H1 (cell line): ENCODE measurements around the gene PTPRO. TPM values are rescaled to one million over a fixed set of nuclear protein-coding genes. Genes with fewer than 3 reads are reported as not detected.

Experiments
- CTCF ChIA-PET: fragments of 300-600 bp; sonication (Branson Sonifier 250); formaldehyde crosslinking; loops from one replicate; lab custom pipeline; 2021; ENCODE audit not compliant: partially characterized antibody; lab: Charles Lee
- POLR2A ChIA-PET: fragments of 300-600 bp; sonication (Branson Sonifier 250); formaldehyde crosslinking; loops from one replicate; lab custom pipeline; 2021; ENCODE audit warnings: inconsistent platforms; ENCODE audit not compliant: partially characterized antibody; lab: Charles Lee
- DNase-seq, 2 experiments: peaks; one replicate each; pipeline versions ENCODE4 v3.0.0 to v3.0.0-alpha.2; 2010 to 2022; ENCODE audit warnings: low spot score in 2 of 2, low read depth in 1 of 2, mixed read lengths in 1 of 2
- FAIRE-seq: peaks from 2 replicates; lab custom pipeline; 2011; peaks lifted over from hg19 to GRCh38; lab: Jason Lieb, UNC
- H2AFZ ChIP-seq: 2 replicates; pipeline ENCODE4 v1.8.1; 2012; ENCODE audit warnings: low read length, inconsistent platforms
- H2AK5ac ChIP-seq: 2 replicates; pipeline ENCODE4 v1.6.1; 2013; ENCODE audit warnings: low read depth, low read length
- H2BK120ac ChIP-seq: replicated peaks from 2 replicates; pipeline ENCODE3; 2013; ENCODE audit warnings: low read depth, low read length, inconsistent platforms
- H2BK12ac ChIP-seq: 2 replicates; pipeline ENCODE4 v1.6.1; 2013; ENCODE audit warnings: low read depth, low read length
- H2BK15ac ChIP-seq: 2 replicates; pipeline ENCODE4 v1.6.1; 2013; ENCODE audit warnings: low read length
- H2BK20ac ChIP-seq: 2 replicates; pipeline ENCODE4 v1.6.1; 2013; ENCODE audit warnings: low read length
- H2BK5ac ChIP-seq: 2 replicates; pipeline ENCODE4 v1.6.1; 2013; ENCODE audit warnings: low read depth, low read length
- H3K14ac ChIP-seq: 2 replicates; pipeline ENCODE4 v1.6.1; 2013; ENCODE audit warnings: inconsistent platforms; ENCODE audit not compliant: insufficient read length
- H3K18ac ChIP-seq: 2 replicates; pipeline ENCODE4 v1.6.1; 2013; ENCODE audit warnings: low read length; ENCODE audit errors: extremely low read depth
- H3K23ac ChIP-seq: 2 replicates; pipeline ENCODE4 v1.6.1; 2013; ENCODE audit warnings: inconsistent platforms; ENCODE audit not compliant: insufficient read length
- H3K23me2 ChIP-seq: 2 replicates; pipeline ENCODE4 v1.6.1; 2013; ENCODE audit warnings: low read depth, low read length
- H3K27ac ChIP-seq: 2 replicates; pipeline ENCODE4 v1.6.1; 2011; ENCODE audit warnings: low read depth, low read length, inconsistent platforms
- H3K27me3 ChIP-seq, 4 experiments: replicated peaks in 1 of 4; 1 replicate in 1 of 4; 2 replicates in 3 of 4; pipeline versions ENCODE4 v1.6.1 to v1.8.1; 2011 to 2013; ENCODE audit warnings: low read length in 3 of 4, mild to moderate bottlenecking in 3 of 4, inconsistent platforms in 2 of 4, mixed read lengths in 2 of 4, moderate library complexity in 1 of 4; ENCODE audit not compliant: control insufficient read depth in 3 of 4, insufficient read depth in 3 of 4; ENCODE audit errors: extremely low read depth in 1 of 4
- H3K36me3 ChIP-seq, 4 experiments: 2 replicates each; pipeline versions ENCODE4 v1.6.1 to v1.8.1; 2011 to 2013; ENCODE audit warnings: mild to moderate bottlenecking in 4 of 4, low read length in 3 of 4, moderate library complexity in 2 of 4, control low read depth in 1 of 4, inconsistent platforms in 1 of 4; ENCODE audit not compliant: insufficient read depth in 4 of 4, control insufficient read depth in 2 of 4
- H3K4ac ChIP-seq: replicated peaks from 2 replicates; pipeline ENCODE3; 2013; ENCODE audit warnings: low read length, low read depth, mixed read lengths, inconsistent platforms; ENCODE audit not compliant: insufficient read length
- H3K4me1 ChIP-seq, 4 experiments: replicated peaks in 1 of 4; 1 replicate in 1 of 4; 2 replicates in 3 of 4; pipeline versions ENCODE4 v1.6.1 to v1.8.1; 2011 to 2013; ENCODE audit warnings: low read length in 3 of 4, inconsistent platforms in 2 of 4, mixed read lengths in 1 of 4; ENCODE audit not compliant: insufficient read depth in 4 of 4, control insufficient read depth in 3 of 4
- H3K4me2 ChIP-seq, 2 experiments: 2 replicates each; pipeline versions ENCODE4 v1.6.1 to v1.8.1; 2011 to 2013; ENCODE audit warnings: low read depth in 2 of 2, low read length in 2 of 2, control low read depth in 1 of 2, inconsistent platforms in 1 of 2, mild to moderate bottlenecking in 1 of 2; ENCODE audit not compliant: insufficient read depth in 1 of 2
- H3K4me3 ChIP-seq, 4 experiments: fragments of 200-600, 300-600 bp in 1 of 4; sonication (generic), shearing (Covaris generic), sonication (Bioruptor Twin) in 1 of 4; 2 replicates each; pipeline versions ENCODE4 v1.5.1 to v1.8.1; 2011 to 2016; ENCODE audit warnings: low read length in 4 of 4, low read depth in 3 of 4, control low read depth in 2 of 4, inconsistent platforms in 2 of 4, mild to moderate bottlenecking in 2 of 4, mixed read lengths in 1 of 4, moderate library complexity in 1 of 4; ENCODE audit not compliant: insufficient read depth in 2 of 4; ENCODE audit errors: extremely low read depth in 1 of 4
- H3K56ac ChIP-seq: replicated peaks from 2 replicates; pipeline ENCODE3; 2013; ENCODE audit warnings: low read depth, mild to moderate bottlenecking, mixed read lengths, low read length, inconsistent platforms; ENCODE audit not compliant: insufficient read length
- H3K79me1 ChIP-seq: 2 replicates; pipeline ENCODE4 v1.6.1; 2013; ENCODE audit warnings: low read depth, low read length, control low read depth
- H3K79me2 ChIP-seq, 2 experiments: 2 replicates each; pipeline versions ENCODE4 v1.6.1 to v1.8.1; 2012 to 2013; ENCODE audit warnings: low read length in 2 of 2, mild to moderate bottlenecking in 2 of 2, inconsistent platforms in 1 of 2; ENCODE audit not compliant: insufficient read depth in 2 of 2, control insufficient read depth in 1 of 2
- H3K9ac ChIP-seq, 4 experiments: replicated peaks in 1 of 4; 1 replicate in 1 of 4; 2 replicates in 3 of 4; pipeline versions ENCODE4 v1.6.1 to v1.8.1; 2011 to 2013; ENCODE audit warnings: low read depth in 3 of 4, low read length in 3 of 4, control low read depth in 2 of 4, mild to moderate bottlenecking in 2 of 4, moderate library complexity in 2 of 4, inconsistent platforms in 1 of 4; ENCODE audit errors: extremely low read depth in 1 of 4
- H3K9me3 ChIP-seq, 2 experiments: 2 replicates each; pipeline versions ENCODE4 v1.6.1 to v1.8.1; 2012 to 2013; ENCODE audit warnings: mild to moderate bottlenecking in 2 of 2, moderate library complexity in 2 of 2, control low read depth in 1 of 2, inconsistent platforms in 1 of 2, low read depth in 1 of 2, low read length in 1 of 2, mixed read lengths in 1 of 2; ENCODE audit not compliant: insufficient read depth in 2 of 2
- H4K20me1 ChIP-seq, 2 experiments: replicated peaks in 1 of 2; 2 replicates each; pipeline versions ENCODE3 to v1.8.1; 2011 to 2013; ENCODE audit warnings: inconsistent platforms in 2 of 2, low read length in 2 of 2, mild to moderate bottlenecking in 1 of 2; ENCODE audit not compliant: insufficient read depth in 2 of 2, control insufficient read depth in 1 of 2
- H4K5ac ChIP-seq: 2 replicates; pipeline ENCODE4 v1.6.1; 2013; ENCODE audit warnings: low read length, low read depth, mixed read lengths, inconsistent platforms; ENCODE audit not compliant: insufficient read length
- H4K8ac ChIP-seq: 2 replicates; pipeline ENCODE4 v1.8.0; 2013; ENCODE audit warnings: mild to moderate bottlenecking, moderate library complexity, low read length, inconsistent platforms; ENCODE audit not compliant: insufficient read depth; ENCODE audit errors: extremely low read depth
- H4K91ac ChIP-seq: replicated peaks from 2 replicates; pipeline ENCODE3; 2013; ENCODE audit warnings: low read length, mixed read lengths, inconsistent platforms; ENCODE audit not compliant: insufficient read length
- BACH1 ChIP-seq: IDR thresholded peaks from 2 replicates; pipeline ENCODE4 v1.6.1; 2012; ENCODE audit warnings: low read length, improper control_type of control experiment
- CBX8 ChIP-seq: fragments of 300-800, 300-1000 bp; sonication (generic); IDR thresholded peaks from 2 replicates; pipeline ENCODE4 v1.7.1; 2016; ENCODE audit warnings: low read depth, low read length, borderline replicate concordance
- CHD1 ChIP-seq: IDR thresholded peaks from 2 replicates; pipeline ENCODE4 v1.6.1; 2012; ENCODE audit warnings: low read depth, low read length, improper control_type of control experiment
- CREB1 ChIP-seq: IDR thresholded peaks from 2 replicates; pipeline ENCODE4 v1.6.1; 2012; ENCODE audit warnings: inconsistent platforms
- FOSL1 ChIP-seq: IDR thresholded peaks from 2 replicates; pipeline ENCODE4 v1.6.1; 2011; ENCODE audit warnings: mild to moderate bottlenecking, low read depth, low read length, moderate library complexity; ENCODE audit not compliant: insufficient read depth
- HDAC2 ChIP-seq, 2 experiments: fragments of 300-600 bp in 1 of 2; sonication (generic) in 1 of 2; IDR thresholded peaks; 2 replicates each; pipeline ENCODE4 v1.6.1; 2011 to 2012; ENCODE audit warnings: low read depth in 2 of 2, low read length in 2 of 2, mild to moderate bottlenecking in 2 of 2, moderate library complexity in 2 of 2, borderline replicate concordance in 1 of 2, inconsistent platforms in 1 of 2
- JUND ChIP-seq: IDR thresholded peaks from 2 replicates; pipeline ENCODE4 v1.6.1; 2011; ENCODE audit warnings: mild to moderate bottlenecking, improper control_type of control experiment, low read length
- PHF8 ChIP-seq: fragments of 200-600 bp; sonication (generic); conservative IDR thresholded peaks from 2 replicates; pipeline ENCODE4 v1.7.1; 2012; ENCODE audit warnings: low read depth, mild to moderate bottlenecking, inconsistent platforms, low read length, moderate library complexity
- POU5F1 ChIP-seq: IDR thresholded peaks from 2 replicates; pipeline ENCODE4 v1.6.1; 2011; ENCODE audit warnings: low read depth, mild to moderate bottlenecking, low read length, moderate library complexity
- SIRT6 ChIP-seq: IDR thresholded peaks from one replicate; pipeline ENCODE4 v1.7.1; 2012; ENCODE audit warnings: low read length, inconsistent platforms
- SP1 ChIP-seq: IDR thresholded peaks from 2 replicates; pipeline ENCODE4 v1.6.1; 2011; ENCODE audit warnings: low read depth, low read length
- WGBS, 2 experiments: shearing (Covaris generic) in 1 of 2; methylation state at CpG; one replicate each; pipeline versions ENCODE4 v1.1.6 to v1.1.7; 2013 to 2015; ENCODE audit warnings: low lambda C conversion rate in 2 of 2, mixed read lengths in 2 of 2, inconsistent platforms in 1 of 2, low coverage in 1 of 2, missing lambda C conversion rate in 1 of 2; ENCODE audit not compliant: insufficient replicate concordance in 2 of 2, insufficient coverage in 1 of 2, insufficient read length in 1 of 2; ENCODE audit errors: extremely low coverage in 1 of 2, missing lambda C conversion rate in 1 of 2; 5-methylcytosine and 5-hydroxymethylcytosine counted together
- polyA plus RNA-seq, 7 experiments: library from polyadenylated mRNA; depleted of rRNA in 3 of 7; stranded (reverse) in 5 of 7; unstranded in 2 of 7; fragments of >200 nt in 5 of 7; fragments of 200-250 nt in 2 of 7; gene quantifications; 1 replicate in 5 of 7; 2 replicates in 1 of 7; 4 replicates in 1 of 7; pipeline versions ENCODE4 v1.2.1 to v1.2.3, GENCODE V29; 2011 to 2013; ENCODE audit warnings: missing spikeins in 2 of 7, mixed read lengths in 2 of 7
- total RNA-seq: library from RNA; stranded (reverse); fragmentation: NEBNext Ultra II Directional; extraction: Animal tissue kit (Norgen Biotek cat#: 25700); gene quantifications from 2 replicates; pipeline ENCODE4 v1.2.1, GENCODE V29; 2021

Gene PTPRO
- total and polyA plus RNA-seq, 2 of the 8 experiments (the other 6 are each of a cell fraction or from before 2014, with no cell fraction given) = 0.73 to 1.7 TPM

DNA sequence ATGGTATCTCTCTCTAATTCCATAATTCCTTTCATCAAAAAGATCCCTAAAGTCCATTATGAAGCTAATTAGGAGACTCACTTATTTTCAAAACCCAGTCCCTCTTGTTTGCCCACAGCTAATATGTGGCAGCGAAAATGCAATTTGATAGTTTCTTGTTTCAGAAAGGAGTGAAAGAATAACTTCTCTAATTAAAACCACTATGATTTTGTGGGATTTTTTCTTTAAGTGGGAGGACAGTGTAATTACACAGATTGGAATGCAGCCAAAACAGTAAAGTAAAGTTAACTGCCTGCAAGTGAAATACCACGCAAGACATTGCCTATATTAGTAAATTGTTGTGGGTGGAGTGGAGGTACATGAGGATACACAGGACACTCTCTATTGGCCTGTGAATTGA is 50.0 kb downstream of the PTPRO start:
- Histone ChIP-seq H2AK5ac (no peak overlapping the region), H2BK20ac (no peak overlapping the region), H3K79me1 (no peaks in the 10 kb centered on the region), H3K27me3 (no peaks in the 10 kb centered on the region), H4K91ac (no peak overlapping the region), H3K4ac (no peak overlapping the region), H3K23me2 (no peaks in the 10 kb centered on the region; the same call in 1 of the 2 replicates), H3K27ac (no peak overlapping the region), H3K4me2 (no peak overlapping the region), H3K14ac (no peak overlapping the region), H3K56ac (no peak overlapping the region), H3K79me2 (no peaks in the 10 kb centered on the region), H2BK12ac (no peak overlapping the region), H2BK120ac (no peak overlapping the region), H2BK15ac (no peak overlapping the region), H3K18ac (no peak overlapping the region), H4K20me1 (no peaks in the 10 kb centered on the region), H3K36me3 (no peaks in the 10 kb centered on the region), H3K4me1 (no peaks in the 10 kb centered on the region), H3K23ac (no peak overlapping the region), H2BK5ac (no peak overlapping the region), H3K4me3 (no peak overlapping the region), H4K8ac (no peak overlapping the region), H3K9ac (no peak overlapping the region), H2AFZ (no peak overlapping the region), H3K9me3 (no peaks in the 10 kb centered on the region), H4K5ac (no peak overlapping the region)
- ChIA-PET CTCF (no interaction called here), POLR2A (no interaction called here)
- DNase-seq (no peak), FAIRE-seq (no peak)
- 92% methylated on average over 2 of the region's 2 CpGs; no CpG with 5 or more reads in 1 of the 2 experiments for WGBS, 2 experiments
- no peak for TF ChIP-seq POU5F1
- TF ChIP-seq SP1 = no peak
- no peak for TF ChIP-seq CBX8
- no peak for TF ChIP-seq JUND
- TF ChIP-seq CHD1 = no peak
- TF ChIP-seq BACH1 = no peak
- TF ChIP-seq FOSL1 = no peak
- no peak for TF ChIP-seq HDAC2 (IDR thresholded peaks at IDR 0.05; ENCODE audit: borderline replicate concordance in 1 of 2, low read depth in 2 of 2, low read length in 2 of 2)
- no peak for TF ChIP-seq SIRT6
- TF ChIP-seq PHF8 = no peak
- TF ChIP-seq CREB1 = no peak
